ENCODE measurements around the gene CCDC175. TPM values are rescaled to one million over a fixed set of nuclear protein-coding genes. Genes with fewer than 3 reads are reported as not detected.

The CCDC175 gene
- total RNA-seq, 6 experiments from 2014 or later = not detected

DNA sequence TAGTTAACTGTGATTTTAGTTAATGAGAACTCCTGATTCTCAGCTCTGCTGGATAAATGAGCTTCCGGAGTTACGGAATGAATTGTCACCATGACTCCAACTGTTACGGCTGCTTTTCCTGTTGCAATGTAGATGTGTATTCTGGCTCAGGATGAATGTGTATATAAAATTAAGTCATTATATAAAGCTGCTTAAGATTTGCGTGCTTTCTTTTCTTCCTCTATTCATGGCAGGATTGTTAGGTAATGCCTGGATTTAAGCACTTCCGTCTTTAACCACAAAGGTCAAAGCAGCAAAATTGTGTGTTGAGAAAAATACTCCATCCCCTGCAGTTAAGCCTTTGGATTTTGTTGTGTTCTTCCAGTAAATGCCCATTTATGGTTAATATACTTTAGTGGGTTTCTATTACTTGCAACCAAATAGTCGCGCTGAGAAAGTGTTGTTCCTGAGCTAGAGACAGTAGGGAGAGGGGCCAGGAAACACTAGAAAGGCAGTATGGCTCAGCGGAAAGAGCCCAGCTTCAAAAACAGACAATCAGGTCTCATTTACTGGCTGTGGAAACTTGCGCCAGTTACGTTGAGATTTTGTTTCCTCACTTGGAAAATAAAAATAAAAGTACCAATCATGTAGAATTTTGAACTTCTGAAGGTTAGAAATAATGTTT lies 9.4 kb upstream of the CCDC175 start:
- ATAC-seq = no peak
- intact Hi-C loops (cut with DNase I) = no loop called here
- no peak for DNase-seq

GRCh38 chr14:59583755-59584154 lies 7.1 kb upstream of the CCDC175 start:
- Histone ChIP-seq H3K9me3 (no peaks in the 10 kb centered on the region), H3K27me3 (no peaks in the 10 kb centered on the region), H3K27ac (no peak overlapping the region), H3K4me3 (no peak overlapping the region), H3K4me1 (no peaks in the 10 kb centered on the region), H3K36me3 (no peaks in the 10 kb centered on the region)
- intact Hi-C loops (cut with DNase I) = no loop called here
- WGBS (ENCODE audit: insufficient coverage, low coverage, low lambda C conversion rate, missing lambda C conversion rate) = 50% methylated on average over 1 of the region's 2 CpGs
- DNase-seq (no peak), ATAC-seq (peak in 1 of 4 donors; percentile 11)
- TF ChIP-seq POLR2A (IDR thresholded peaks at IDR 0.05) = no peak
- TF ChIP-seq, protein P1, sequence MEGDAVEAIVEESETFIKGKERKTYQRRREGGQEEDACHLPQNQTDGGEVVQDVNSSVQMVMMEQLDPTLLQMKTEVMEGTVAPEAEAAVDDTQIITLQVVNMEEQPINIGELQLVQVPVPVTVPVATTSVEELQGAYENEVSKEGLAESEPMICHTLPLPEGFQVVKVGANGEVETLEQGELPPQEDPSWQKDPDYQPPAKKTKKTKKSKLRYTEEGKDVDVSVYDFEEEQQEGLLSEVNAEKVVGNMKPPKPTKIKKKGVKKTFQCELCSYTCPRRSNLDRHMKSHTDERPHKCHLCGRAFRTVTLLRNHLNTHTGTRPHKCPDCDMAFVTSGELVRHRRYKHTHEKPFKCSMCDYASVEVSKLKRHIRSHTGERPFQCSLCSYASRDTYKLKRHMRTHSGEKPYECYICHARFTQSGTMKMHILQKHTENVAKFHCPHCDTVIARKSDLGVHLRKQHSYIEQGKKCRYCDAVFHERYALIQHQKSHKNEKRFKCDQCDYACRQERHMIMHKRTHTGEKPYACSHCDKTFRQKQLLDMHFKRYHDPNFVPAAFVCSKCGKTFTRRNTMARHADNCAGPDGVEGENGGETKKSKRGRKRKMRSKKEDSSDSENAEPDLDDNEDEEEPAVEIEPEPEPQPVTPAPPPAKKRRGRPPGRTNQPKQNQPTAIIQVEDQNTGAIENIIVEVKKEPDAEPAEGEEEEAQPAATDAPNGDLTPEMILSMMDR (IDR thresholded peaks at IDR 0.05) = no peak

More for the DNA sequence above, 9.4 kb upstream of the CCDC175 start:
- Histone ChIP-seq H3K36me3 (no peaks in the 10 kb centered on the region), H3K9me3 (no peaks in the 10 kb centered on the region), H3K4me1 (no peaks in the 10 kb centered on the region), H3K27me3 (no peaks in the 10 kb centered on the region), H3K27ac (no peak overlapping the region), H3K4me3 (no peak overlapping the region)
- TF ChIP-seq POLR2A (IDR thresholded peaks at IDR 0.05) = no peak
- TF ChIP-seq, protein P1 (IDR thresholded peaks at IDR 0.05) = no peak
- 67% methylated on average over 10 of the region's 10 CpGs for WGBS (ENCODE audit: insufficient coverage, low coverage, low lambda C conversion rate, missing lambda C conversion rate)

GRCh38 chr14:59582845-59583509 lies 6.4 kb upstream of the CCDC175 start:
- no peaks in the 10 kb centered on the region for H3K36me3 ChIP-seq
- ATAC-seq (peak in 2 of 4 donors; percentile 42 to 55), DNase-seq (no peak)
- H3K27ac ChIP-seq = no peak overlapping the region
- intact Hi-C loops (cut with DNase I) = no loop called here
- H3K4me3 ChIP-seq = no peak overlapping the region
- H3K27me3 ChIP-seq = no peaks in the 10 kb centered on the region
- TF ChIP-seq, protein P1 (IDR thresholded peaks at IDR 0.05) = no peak
- no peak for TF ChIP-seq POLR2A (IDR thresholded peaks at IDR 0.05)
- H3K9me3 ChIP-seq = no peaks in the 10 kb centered on the region
- no peaks in the 10 kb centered on the region for H3K4me1 ChIP-seq
- 73% methylated on average over 22 of the region's 23 CpGs for WGBS (ENCODE audit: insufficient coverage, low coverage, low lambda C conversion rate, missing lambda C conversion rate)

DNA sequence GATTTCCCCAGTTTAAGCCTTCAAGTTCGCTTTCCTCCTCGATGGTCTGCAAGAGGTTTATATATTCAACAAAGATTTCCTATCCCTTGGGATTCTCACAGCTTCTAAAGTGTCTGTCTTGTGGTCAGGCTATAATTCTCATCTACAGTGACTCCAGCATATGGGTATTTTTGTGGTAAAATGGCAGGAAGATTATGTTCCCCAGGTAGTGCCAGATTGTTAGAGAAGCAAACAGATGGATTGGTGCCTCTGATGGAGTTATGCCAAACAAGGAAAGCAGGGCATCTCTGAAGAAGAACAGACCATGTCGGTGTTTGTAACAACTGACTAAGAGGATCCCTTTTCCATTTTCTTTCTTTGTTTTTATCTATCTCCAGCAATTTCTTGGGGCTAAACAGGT lies 5.5 kb upstream of the CCDC175 start:
- 92% methylated on average over 1 of the region's 3 CpGs for WGBS (ENCODE audit: insufficient coverage, low coverage, low lambda C conversion rate, missing lambda C conversion rate)
- Histone ChIP-seq H3K27me3 (peaks cover 0 to 3% of the 10 kb centered on the region in 2 donors), H3K9me3 (no peaks in the 10 kb centered on the region), H3K4me3 (no peak overlapping the region), H3K27ac (no peak overlapping the region), H3K4me1 (no peaks in the 10 kb centered on the region), H3K36me3 (no peaks in the 10 kb centered on the region)
- intact Hi-C loops (cut with DNase I) = no loop called here
- no peak for TF ChIP-seq POLR2A (IDR thresholded peaks at IDR 0.05)
- TF ChIP-seq, protein P1 (IDR thresholded peaks at IDR 0.05) = no peak
- DNase-seq (no peak), ATAC-seq (no peak)

Data from right lobe of liver (tissue), 6 donors.